Uterus (tissue), 2 donors: ENCODE measurements around the gene SPAG7.

Experiments
- POLR2A ChIP-seq, 2 donors: fragments of 450-650 bp; IDR thresholded peaks; one replicate each; pipeline ENCODE4 v1.6.1; 2016; ENCODE audit warnings: antibody characterized with exemption in 2 of 2, mild to moderate bottlenecking in 1 of 2, moderate library complexity in 1 of 2
- TF ChIP-seq, protein P1 (sequence below), 4 experiments: fragments of 200-600 bp in 2 of 4; fragments of 450-650 bp in 2 of 4; sonication (generic) in 2 of 4; IDR thresholded peaks; one replicate each; pipeline ENCODE4 v1.5.1; 2016 to 2019; ENCODE audit warnings: antibody characterized with exemption in 4 of 4, mild to moderate bottlenecking in 2 of 4, moderate library complexity in 1 of 4

GRCh38 chr17:4934173-4934979 lies 33.2 kb downstream of the SPAG7 start:
- TF ChIP-seq, protein P1, sequence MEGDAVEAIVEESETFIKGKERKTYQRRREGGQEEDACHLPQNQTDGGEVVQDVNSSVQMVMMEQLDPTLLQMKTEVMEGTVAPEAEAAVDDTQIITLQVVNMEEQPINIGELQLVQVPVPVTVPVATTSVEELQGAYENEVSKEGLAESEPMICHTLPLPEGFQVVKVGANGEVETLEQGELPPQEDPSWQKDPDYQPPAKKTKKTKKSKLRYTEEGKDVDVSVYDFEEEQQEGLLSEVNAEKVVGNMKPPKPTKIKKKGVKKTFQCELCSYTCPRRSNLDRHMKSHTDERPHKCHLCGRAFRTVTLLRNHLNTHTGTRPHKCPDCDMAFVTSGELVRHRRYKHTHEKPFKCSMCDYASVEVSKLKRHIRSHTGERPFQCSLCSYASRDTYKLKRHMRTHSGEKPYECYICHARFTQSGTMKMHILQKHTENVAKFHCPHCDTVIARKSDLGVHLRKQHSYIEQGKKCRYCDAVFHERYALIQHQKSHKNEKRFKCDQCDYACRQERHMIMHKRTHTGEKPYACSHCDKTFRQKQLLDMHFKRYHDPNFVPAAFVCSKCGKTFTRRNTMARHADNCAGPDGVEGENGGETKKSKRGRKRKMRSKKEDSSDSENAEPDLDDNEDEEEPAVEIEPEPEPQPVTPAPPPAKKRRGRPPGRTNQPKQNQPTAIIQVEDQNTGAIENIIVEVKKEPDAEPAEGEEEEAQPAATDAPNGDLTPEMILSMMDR (IDR thresholded peaks at IDR 0.05): no peak
- no peak for TF ChIP-seq POLR2A (IDR thresholded peaks at IDR 0.05)
